HCT116 (cell line): Measurements from ENCODE around the gene ANO2. TPM values are rescaled to one million over a fixed set of nuclear protein-coding genes. Genes with fewer than 3 reads are reported as not detected.

Experiments
- ATAC-seq: fragments of 200-7000 bp; cut with Tn5 transposase; 2 replicates; pipeline ENCODE4 v1.9.1; 2020; ENCODE audit warnings: mild to moderate bottlenecking, moderate library complexity
- BruUV-seq: library from RNA; stranded (reverse); fragments of 400-500 nt; replicated peaks from 2 replicates; lab custom pipeline; 2021; lab: Mats Ljungman, UMichigan
- CTCF ChIA-PET: fragments of 300-600 bp; sonication (Branson Sonifier 250); formaldehyde crosslinking; loops from one replicate; lab custom pipeline; 2021; ENCODE audit warnings: antibody characterized with exemption; lab: Charles Lee
- POLR2A ChIA-PET: fragments of 300-600, 350-600 bp; sonication (Branson Sonifier 250); formaldehyde crosslinking; loops from one replicate; lab custom pipeline; 2021; ENCODE audit warnings: antibody characterized with exemption; lab: Charles Lee
- RAD21 ChIA-PET, 2 experiments: fragments of 300-600 bp; sonication (Branson Sonifier 250); formaldehyde crosslinking; loops; one replicate each; lab custom pipeline; 2023; ENCODE audit warnings: low total read pairs in 2 of 2; ENCODE audit not compliant: uncharacterized antibody in 2 of 2, unreplicated experiment in 2 of 2, low non-redundant PET in 1 of 2; lab: Charles Lee
- DNase-seq: peaks from one replicate; pipeline ENCODE4 v3.0.0-alpha.2; 2010; ENCODE audit warnings: low read depth, low spot score
- H2AFZ ChIP-seq: fragments of 200-600 bp; shearing (Covaris generic), sonication (generic); 2 replicates; pipeline ENCODE4 v1.6.1; 2017; ENCODE audit warnings: low read depth, mixed run types, mixed read lengths, antibody characterized with exemption, low read length; ENCODE audit not compliant: poor library complexity, severe bottlenecking
- H3K27ac ChIP-seq: 2 replicates; pipeline ENCODE4 v1.5.1; 2012; ENCODE audit warnings: low read depth, low read length
- H3K27me3 ChIP-seq: fragments of 200-600 bp; sonication (generic); 2 replicates; pipeline ENCODE4 v1.6.1; 2016; ENCODE audit warnings: mixed run types, low read length, mixed read lengths; ENCODE audit not compliant: insufficient read depth
- H3K36me3 ChIP-seq, 2 experiments: fragments of 200-500 bp in 1 of 2; fragments of 200-600 bp in 1 of 2; sonication (Bioruptor generic) in 1 of 2; sonication (generic) in 1 of 2; 2 replicates each; pipeline versions ENCODE4 v1.5.1 to v1.6.1; 2014 to 2016; ENCODE audit warnings: low read length in 2 of 2, inconsistent platforms in 1 of 2, mixed read lengths in 1 of 2, mixed run types in 1 of 2; ENCODE audit not compliant: insufficient read depth in 2 of 2, control insufficient read depth in 1 of 2
- H3K4me1 ChIP-seq, 2 experiments: fragments of 200-600 bp in 1 of 2; sonication (generic) in 1 of 2; 2 replicates each; pipeline versions ENCODE4 v1.5.1 to v1.6.1; 2012 to 2017; ENCODE audit warnings: low read length in 2 of 2, inconsistent platforms in 1 of 2, mild to moderate bottlenecking in 1 of 2, mixed read lengths in 1 of 2, mixed run types in 1 of 2, moderate library complexity in 1 of 2; ENCODE audit not compliant: insufficient read depth in 2 of 2, control insufficient read depth in 1 of 2
- H3K4me2 ChIP-seq: fragments of 200-600 bp; sonication (generic); 2 replicates; pipeline ENCODE4 v1.6.1; 2017; ENCODE audit warnings: mixed run types, low read length, mixed read lengths
- H3K4me3 ChIP-seq, 2 experiments: fragments of 200-600 bp in 1 of 2; sonication (generic) in 1 of 2; replicated peaks in 1 of 2; 2 replicates each; pipeline ENCODE4 v1.5.1; 2011 to 2016; ENCODE audit warnings: low read length in 2 of 2, control low read depth in 1 of 2, low read depth in 1 of 2, mild to moderate bottlenecking in 1 of 2, mixed read lengths in 1 of 2, mixed run types in 1 of 2
- H3K79me2 ChIP-seq: fragments of 200-600 bp; sonication (generic); 2 replicates; pipeline ENCODE4 v1.6.1; 2017; ENCODE audit warnings: mild to moderate bottlenecking, mixed run types, low read length, moderate library complexity, mixed read lengths; ENCODE audit not compliant: insufficient read depth
- H3K9ac ChIP-seq: fragments of 200-600 bp; sonication (generic); 2 replicates; pipeline ENCODE4 v1.6.1; 2016; ENCODE audit warnings: low read length, mixed read lengths
- H3K9me2 ChIP-seq: fragments of 200-600 bp; sonication (generic), shearing (Covaris generic); 2 replicates; pipeline ENCODE4 v1.6.1; 2017; ENCODE audit warnings: mixed run types, mild to moderate bottlenecking, moderate library complexity; ENCODE audit not compliant: insufficient read depth
- H3K9me3 ChIP-seq, 2 experiments: fragments of 200-500 bp in 1 of 2; fragments of 200-600 bp in 1 of 2; sonication (Bioruptor generic) in 1 of 2; sonication (generic) in 1 of 2; 2 replicates each; pipeline ENCODE4 v1.6.1; 2014 to 2017; ENCODE audit warnings: low read length in 2 of 2, mixed read lengths in 2 of 2, inconsistent platforms in 1 of 2, low read depth in 1 of 2, mild to moderate bottlenecking in 1 of 2, mixed run types in 1 of 2, moderate library complexity in 1 of 2; ENCODE audit not compliant: control insufficient read depth in 1 of 2, insufficient read depth in 1 of 2
- H4K20me1 ChIP-seq: fragments of 200-600 bp; sonication (generic), shearing (Covaris generic); 2 replicates; pipeline ENCODE4 v1.6.1; 2017; ENCODE audit warnings: mixed run types, mild to moderate bottlenecking, moderate library complexity; ENCODE audit not compliant: insufficient read depth
- CBX3 ChIP-seq: IDR thresholded peaks from 2 replicates; pipeline ENCODE4 v1.6.1; 2012; ENCODE audit warnings: low read depth
- CTCF ChIP-seq, 3 experiments: fragments of 200-600 bp in 1 of 3; sonication (generic) in 1 of 3; IDR thresholded peaks in 2 of 3; conservative IDR thresholded peaks in 1 of 3; 2 replicates each; pipeline ENCODE4 v1.5.1; 2012 to 2017; ENCODE audit warnings: low read depth in 2 of 3, low read length in 2 of 3, antibody characterized with exemption in 1 of 3, borderline replicate concordance in 1 of 3, control low read depth in 1 of 3, mild to moderate bottlenecking in 1 of 3, mixed read lengths in 1 of 3, mixed run types in 1 of 3, moderate library complexity in 1 of 3; ENCODE audit not compliant: insufficient read depth in 1 of 3
- ELF1 ChIP-seq: IDR thresholded peaks from 2 replicates; pipeline ENCODE4 v1.6.1; 2012; ENCODE audit warnings: low read depth, borderline replicate concordance
- EZH2 ChIP-seq: fragments of 200-600 bp; sonication (generic); IDR thresholded peaks from 2 replicates; pipeline ENCODE4 v1.6.1; 2017; ENCODE audit warnings: antibody characterized with exemption, mixed run types
- JUND ChIP-seq: IDR thresholded peaks from 2 replicates; pipeline ENCODE4 v1.6.1; 2012
- POLR2AphosphoS5 ChIP-seq: IDR thresholded peaks from 2 replicates; pipeline ENCODE4 v1.6.1; 2011; ENCODE audit warnings: mild to moderate bottlenecking, low read depth, low read length, moderate library complexity
- RAD21 ChIP-seq: IDR thresholded peaks from 2 replicates; pipeline ENCODE4 v1.6.1; 2012; ENCODE audit warnings: low read depth, mild to moderate bottlenecking
- SIN3A ChIP-seq: IDR thresholded peaks from 2 replicates; pipeline ENCODE4 v1.6.1; 2012; ENCODE audit warnings: low read depth
- SP1 ChIP-seq: IDR thresholded peaks from 2 replicates; pipeline ENCODE4 v1.6.1; 2012; ENCODE audit warnings: low read depth
- SRF ChIP-seq: IDR thresholded peaks from 2 replicates; pipeline ENCODE4 v1.6.1; 2012; ENCODE audit warnings: low read depth
- ZNF274 ChIP-seq: fragments of 200-500 bp; sonication (Bioruptor generic); IDR thresholded peaks from 2 replicates; pipeline ENCODE4 v1.6.1; 2014; ENCODE audit warnings: mild to moderate bottlenecking, low read depth, low read length, inconsistent platforms
- intact Hi-C: fragments of 100-400 bp; cut with micrococcal nuclease; formaldehyde crosslinking; loops from 2 replicates; pipeline ENCODE4 v1.10.0; 2022
- total RNA-seq: library from RNA; stranded (reverse); gene quantifications from one replicate; pipeline ENCODE4 v1.2.1, GENCODE V29; 2021; ENCODE audit not compliant: unreplicated experiment
- TF ChIP-seq, protein P1 (sequence below): IDR thresholded peaks from 2 replicates; pipeline ENCODE4 v1.6.1; 2012; ENCODE audit warnings: low read depth
- TF ChIP-seq, protein P2 (sequence below): IDR thresholded peaks from 2 replicates; pipeline ENCODE4 v1.6.1; 2012
- TF ChIP-seq, protein P3 (sequence below): IDR thresholded peaks from 2 replicates; pipeline ENCODE4 v1.6.1; 2011; ENCODE audit warnings: mild to moderate bottlenecking, low read length, moderate library complexity; ENCODE audit not compliant: insufficient replicate concordance; ENCODE audit errors: extremely low read depth

Gene ANO2
- total RNA-seq, 1 experiment from 2014 or later, result not detected

DNA sequence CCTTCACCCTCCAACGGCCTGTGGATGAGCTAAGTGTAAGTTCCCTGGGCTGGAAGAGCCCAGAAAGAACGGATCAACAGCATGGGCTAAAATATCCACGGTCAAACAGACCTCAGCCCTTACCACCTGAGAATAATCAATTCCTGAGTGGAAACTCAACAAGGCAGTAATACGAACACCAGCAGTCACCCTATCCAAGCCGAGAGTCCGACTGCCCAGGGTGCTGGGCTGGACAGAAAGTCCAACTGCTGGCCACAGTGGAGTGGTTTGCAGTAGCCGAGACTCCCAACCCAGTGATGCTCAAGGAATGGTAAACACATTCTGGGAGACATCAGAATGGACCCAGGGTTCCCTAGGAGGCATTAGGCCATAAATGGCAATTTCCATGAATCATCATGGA lies 36.8 kb downstream of the ANO2 start:
- Histone ChIP-seq H3K9me3 (no peaks in the 10 kb centered on the region), H3K4me1 (no peaks in the 10 kb centered on the region), H3K79me2 (no peaks in the 10 kb centered on the region)
- intact Hi-C loops, result no loop called here
- TF ChIP-seq JUND (no peak), EZH2 (no peak), SP1 (no peak), ELF1 (no peak), ZNF274 (no peak)
- TF ChIP-seq, protein P1, sequence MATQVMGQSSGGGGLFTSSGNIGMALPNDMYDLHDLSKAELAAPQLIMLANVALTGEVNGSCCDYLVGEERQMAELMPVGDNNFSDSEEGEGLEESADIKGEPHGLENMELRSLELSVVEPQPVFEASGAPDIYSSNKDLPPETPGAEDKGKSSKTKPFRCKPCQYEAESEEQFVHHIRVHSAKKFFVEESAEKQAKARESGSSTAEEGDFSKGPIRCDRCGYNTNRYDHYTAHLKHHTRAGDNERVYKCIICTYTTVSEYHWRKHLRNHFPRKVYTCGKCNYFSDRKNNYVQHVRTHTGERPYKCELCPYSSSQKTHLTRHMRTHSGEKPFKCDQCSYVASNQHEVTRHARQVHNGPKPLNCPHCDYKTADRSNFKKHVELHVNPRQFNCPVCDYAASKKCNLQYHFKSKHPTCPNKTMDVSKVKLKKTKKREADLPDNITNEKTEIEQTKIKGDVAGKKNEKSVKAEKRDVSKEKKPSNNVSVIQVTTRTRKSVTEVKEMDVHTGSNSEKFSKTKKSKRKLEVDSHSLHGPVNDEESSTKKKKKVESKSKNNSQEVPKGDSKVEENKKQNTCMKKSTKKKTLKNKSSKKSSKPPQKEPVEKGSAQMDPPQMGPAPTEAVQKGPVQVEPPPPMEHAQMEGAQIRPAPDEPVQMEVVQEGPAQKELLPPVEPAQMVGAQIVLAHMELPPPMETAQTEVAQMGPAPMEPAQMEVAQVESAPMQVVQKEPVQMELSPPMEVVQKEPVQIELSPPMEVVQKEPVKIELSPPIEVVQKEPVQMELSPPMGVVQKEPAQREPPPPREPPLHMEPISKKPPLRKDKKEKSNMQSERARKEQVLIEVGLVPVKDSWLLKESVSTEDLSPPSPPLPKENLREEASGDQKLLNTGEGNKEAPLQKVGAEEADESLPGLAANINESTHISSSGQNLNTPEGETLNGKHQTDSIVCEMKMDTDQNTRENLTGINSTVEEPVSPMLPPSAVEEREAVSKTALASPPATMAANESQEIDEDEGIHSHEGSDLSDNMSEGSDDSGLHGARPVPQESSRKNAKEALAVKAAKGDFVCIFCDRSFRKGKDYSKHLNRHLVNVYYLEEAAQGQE, result no peak
- TF ChIP-seq, all 23 proteins: peak for 0
- Histone ChIP-seq H3K4me2 (no peak overlapping the region), H3K27me3 (peaks cover 28% of the 10 kb centered on the region; the same call in 1 of the 2 replicates), H3K9ac (no peak overlapping the region), H4K20me1 (no peaks in the 10 kb centered on the region), H3K36me3 (no peaks in the 10 kb centered on the region), H3K4me3 (no peak overlapping the region), H3K27ac (no peak overlapping the region), H2AFZ (no peak overlapping the region), H3K9me2 (no peaks in the 10 kb centered on the region)
- ChIA-PET RAD21 (no interaction called here), CTCF (no interaction called here), POLR2A (no interaction called here)
- ATAC-seq (no peak), DNase-seq (no peak)
- BruUV-seq, result no TSS peak

DNA sequence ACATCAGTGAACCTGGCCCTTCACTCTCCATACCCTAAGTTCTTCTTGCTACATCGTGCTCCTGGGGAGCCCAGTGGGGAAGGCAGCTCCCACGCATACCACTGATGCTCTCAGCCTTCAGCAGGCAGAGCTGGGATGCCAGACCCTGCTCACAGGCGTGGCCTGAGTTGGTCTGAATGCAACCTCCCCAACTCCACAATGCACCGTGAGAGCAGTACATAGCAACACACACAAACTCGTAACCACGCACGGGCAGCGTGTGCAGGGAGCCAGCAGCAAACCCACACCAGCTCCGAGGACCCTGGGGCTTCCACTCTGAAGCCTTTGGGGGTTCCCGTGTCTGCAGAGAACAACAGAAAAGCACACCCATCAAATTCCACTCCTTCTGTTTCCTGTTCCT lies 37.3 kb downstream of the ANO2 start:
- intact Hi-C loops, result no loop called here
- Histone ChIP-seq H2AFZ (no peak overlapping the region), H3K9ac (no peak overlapping the region), H3K4me1 (no peaks in the 10 kb centered on the region), H3K9me3 (no peaks in the 10 kb centered on the region), H3K27me3 (peaks cover 28% of the 10 kb centered on the region; the same call in 1 of the 2 replicates), H3K79me2 (no peaks in the 10 kb centered on the region), H4K20me1 (no peaks in the 10 kb centered on the region), H3K4me3 (no peak overlapping the region), H3K36me3 (no peaks in the 10 kb centered on the region), H3K9me2 (no peaks in the 10 kb centered on the region), H3K4me2 (no peak overlapping the region), H3K27ac (no peak overlapping the region)
- ChIA-PET RAD21 (no interaction called here), POLR2A (no interaction called here), CTCF (no interaction called here)
- no TSS peak for BruUV-seq
- DNase-seq (no peak), ATAC-seq (no peak)
- TF ChIP-seq CTCF (IDR thresholded peaks at IDR 0.05 in 2 of 3, conservative IDR thresholded peaks at IDR 0.05 in 1 of 3; ENCODE audit: borderline replicate concordance in 1 of 3, insufficient read depth in 1 of 3, low read depth in 2 of 3, low read length in 2 of 3) (no peak), POLR2AphosphoS5 (no peak), ZNF274 (no peak), CBX3 (no peak), SIN3A (no peak), SRF (no peak), RAD21 (no peak)
- TF ChIP-seq, protein P2, sequence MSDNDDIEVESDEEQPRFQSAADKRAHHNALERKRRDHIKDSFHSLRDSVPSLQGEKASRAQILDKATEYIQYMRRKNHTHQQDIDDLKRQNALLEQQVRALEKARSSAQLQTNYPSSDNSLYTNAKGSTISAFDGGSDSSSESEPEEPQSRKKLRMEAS, result no peak
- TF ChIP-seq, protein P3, sequence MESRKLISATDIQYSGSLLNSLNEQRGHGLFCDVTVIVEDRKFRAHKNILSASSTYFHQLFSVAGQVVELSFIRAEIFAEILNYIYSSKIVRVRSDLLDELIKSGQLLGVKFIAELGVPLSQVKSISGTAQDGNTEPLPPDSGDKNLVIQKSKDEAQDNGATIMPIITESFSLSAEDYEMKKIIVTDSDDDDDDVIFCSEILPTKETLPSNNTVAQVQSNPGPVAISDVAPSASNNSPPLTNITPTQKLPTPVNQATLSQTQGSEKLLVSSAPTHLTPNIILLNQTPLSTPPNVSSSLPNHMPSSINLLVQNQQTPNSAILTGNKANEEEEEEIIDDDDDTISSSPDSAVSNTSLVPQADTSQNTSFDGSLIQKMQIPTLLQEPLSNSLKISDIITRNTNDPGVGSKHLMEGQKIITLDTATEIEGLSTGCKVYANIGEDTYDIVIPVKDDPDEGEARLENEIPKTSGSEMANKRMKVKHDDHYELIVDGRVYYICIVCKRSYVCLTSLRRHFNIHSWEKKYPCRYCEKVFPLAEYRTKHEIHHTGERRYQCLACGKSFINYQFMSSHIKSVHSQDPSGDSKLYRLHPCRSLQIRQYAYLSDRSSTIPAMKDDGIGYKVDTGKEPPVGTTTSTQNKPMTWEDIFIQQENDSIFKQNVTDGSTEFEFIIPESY, result no peak
